Thyroid gland (tissue), 4 donors: ENCODE results near the gene PRKCI.

Experiments
- CTCF ChIP-seq, 6 experiments: fragments of 200-600 bp in 3 of 6; fragments of 450-650 bp in 3 of 6; sonication (generic) in 3 of 6; IDR thresholded peaks; one replicate each; pipeline ENCODE4 v1.5.1; 2016 to 2019; ENCODE audit warnings: antibody characterized with exemption in 6 of 6, mild to moderate bottlenecking in 2 of 6, inconsistent platforms in 1 of 6, moderate library complexity in 1 of 6
- POLR2A ChIP-seq, 2 donors: fragments of 450-650 bp; IDR thresholded peaks; one replicate each; pipeline ENCODE4 v1.6.1; 2017; ENCODE audit warnings: antibody characterized with exemption in 2 of 2, mild to moderate bottlenecking in 2 of 2, moderate library complexity in 1 of 2

DNA sequence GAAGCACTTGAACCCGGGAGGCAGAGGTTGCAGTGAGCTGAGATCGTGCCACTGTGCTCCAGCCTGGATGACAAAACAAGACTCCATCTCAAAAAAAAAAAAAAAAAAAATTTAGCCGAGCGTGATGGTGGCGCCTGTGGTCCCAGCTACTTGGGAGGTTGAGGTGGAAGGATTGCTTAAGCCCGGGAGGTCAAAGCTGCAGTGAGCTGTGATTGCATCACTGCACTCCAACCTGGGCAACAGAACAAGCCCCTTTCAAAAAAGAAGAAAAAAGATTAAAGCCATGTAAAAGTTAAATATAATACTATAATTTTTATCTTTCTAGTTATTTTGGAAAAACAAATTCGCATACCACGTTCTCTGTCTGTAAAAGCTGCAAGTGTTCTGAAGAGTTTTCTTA is 73.4 kb downstream of the PRKCI start:
- TF ChIP-seq CTCF (IDR thresholded peaks at IDR 0.05), result no peak
- TF ChIP-seq POLR2A (IDR thresholded peaks at IDR 0.05), result no peak
